ENCODE measurements around the gene RIOX2. TPM values are rescaled to one million over a fixed set of nuclear protein-coding genes. Genes with fewer than 3 reads are reported as not detected.

The RIOX2 gene
- total RNA-seq, 1 donor from 2014 or later = 12.3 TPM

- Mint-ChIP-seq H3K36me3 (ENCODE audit: unreplicated experiment) (no peaks in the 10 kb centered on the region), H3K4me3 (ENCODE audit: unreplicated experiment) (no peak overlapping the region), H3K4me1 (ENCODE audit: low read depth, unreplicated experiment) (no peaks in the 10 kb centered on the region), H3K9me3 (ENCODE audit: unreplicated experiment) (no peaks in the 10 kb centered on the region), H3K27me3 (ENCODE audit: unreplicated experiment) (no peaks in the 10 kb centered on the region), H3K27ac (ENCODE audit: unreplicated experiment) (no peak overlapping the region)
- no peak for DNase-seq
- no peak for TF ChIP-seq CTCF (IDR thresholded peaks at IDR 0.05; ENCODE audit: partially characterized antibody, unreplicated experiment)
Measured at GRCh38 chr3:97940034-97940433, 32.2 kb downstream of the RIOX2 start.

- H3K9me3 Mint-ChIP-seq (ENCODE audit: unreplicated experiment) = no peaks in the 10 kb centered on the region
- no peak overlapping the region for H3K27ac Mint-ChIP-seq (ENCODE audit: unreplicated experiment)
- no peak for DNase-seq
- no peak for TF ChIP-seq CTCF (IDR thresholded peaks at IDR 0.05; ENCODE audit: partially characterized antibody, unreplicated experiment)
- no peaks in the 10 kb centered on the region for H3K27me3 Mint-ChIP-seq (ENCODE audit: unreplicated experiment)
- no peaks in the 10 kb centered on the region for H3K36me3 Mint-ChIP-seq (ENCODE audit: unreplicated experiment)
- no peak overlapping the region for H3K4me3 Mint-ChIP-seq (ENCODE audit: unreplicated experiment)
- no peaks in the 10 kb centered on the region for H3K4me1 Mint-ChIP-seq (ENCODE audit: low read depth, unreplicated experiment)
Measured at GRCh38 chr3:97939401-97939800, 32.8 kb downstream of the RIOX2 start.

GRCh38 chr3:97938444-97938843 lies 33.8 kb downstream of the RIOX2 start:
- Mint-ChIP-seq H3K4me1 (ENCODE audit: low read depth, unreplicated experiment) (no peaks in the 10 kb centered on the region), H3K27me3 (ENCODE audit: unreplicated experiment) (no peaks in the 10 kb centered on the region), H3K36me3 (ENCODE audit: unreplicated experiment) (no peaks in the 10 kb centered on the region)

GRCh38 chr3:97937205-97937604 lies 35.0 kb downstream of the RIOX2 start:
- DNase-seq = no peak
- Mint-ChIP-seq H3K27me3 (ENCODE audit: unreplicated experiment) (peaks cover 4% of the 10 kb centered on the region), H3K9me3 (ENCODE audit: unreplicated experiment) (no peaks in the 10 kb centered on the region), H3K36me3 (ENCODE audit: unreplicated experiment) (peaks cover 6% of the 10 kb centered on the region), H3K27ac (ENCODE audit: unreplicated experiment) (no peak overlapping the region), H3K4me3 (ENCODE audit: unreplicated experiment) (no peak overlapping the region), H3K4me1 (ENCODE audit: low read depth, unreplicated experiment) (peaks cover 6% of the 10 kb centered on the region)
- no peak for TF ChIP-seq CTCF (IDR thresholded peaks at IDR 0.05; ENCODE audit: partially characterized antibody, unreplicated experiment)

More at GRCh38 chr3:97938444-97938843, 33.8 kb downstream of the RIOX2 start:
- no peak for DNase-seq
- Mint-ChIP-seq H3K9me3 (ENCODE audit: unreplicated experiment) (no peaks in the 10 kb centered on the region), H3K27ac (ENCODE audit: unreplicated experiment) (no peak overlapping the region), H3K4me3 (ENCODE audit: unreplicated experiment) (no peak overlapping the region)
- no peak for TF ChIP-seq CTCF (IDR thresholded peaks at IDR 0.05; ENCODE audit: partially characterized antibody, unreplicated experiment)

- Mint-ChIP-seq H3K4me1 (ENCODE audit: low read depth, unreplicated experiment) (peaks cover 6% of the 10 kb centered on the region), H3K27me3 (ENCODE audit: unreplicated experiment) (peaks cover 4% of the 10 kb centered on the region), H3K9me3 (ENCODE audit: unreplicated experiment) (no peaks in the 10 kb centered on the region), H3K4me3 (ENCODE audit: unreplicated experiment) (no peak overlapping the region), H3K27ac (ENCODE audit: unreplicated experiment) (no peak overlapping the region), H3K36me3 (ENCODE audit: unreplicated experiment) (peaks cover 18% of the 10 kb centered on the region)
- no peak for DNase-seq
- no peak for TF ChIP-seq CTCF (IDR thresholded peaks at IDR 0.05; ENCODE audit: partially characterized antibody, unreplicated experiment)
Measured at GRCh38 chr3:97935842-97936241, 36.4 kb downstream of the RIOX2 start.
